ENCODE results near the gene BGLAP. TPM values are rescaled to one million over a fixed set of nuclear protein-coding genes. Genes with fewer than 3 reads are reported as not detected.

Gene BGLAP
- polyA plus RNA-seq, 1 of the 3 experiments (the other 2 are of a cell fraction): 1.1 TPM

DNA sequence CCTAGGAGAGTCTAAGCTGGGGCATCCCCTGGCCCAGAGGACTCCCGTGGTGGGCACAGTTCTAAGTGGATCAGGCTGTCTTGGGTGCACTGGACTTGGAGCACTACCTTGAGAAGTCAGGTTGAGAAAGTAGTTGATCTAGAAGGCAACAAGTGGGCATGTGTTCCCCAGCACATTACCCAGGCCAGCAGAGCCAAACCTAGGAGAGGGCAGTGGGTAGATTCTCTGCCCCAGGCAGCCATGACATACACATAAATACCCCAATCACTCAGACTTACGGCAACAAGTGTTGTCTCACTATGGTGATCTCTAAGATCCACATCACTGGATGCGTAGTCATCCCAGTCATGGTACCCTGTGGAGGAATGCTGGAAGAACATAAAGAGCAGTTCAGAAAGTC is 30.7 kb upstream of the BGLAP start:
- H3K9me3 ChIP-seq: no peaks in the 10 kb centered on the region
- WGBS (ENCODE audit: low lambda C conversion rate): 90% methylated on average over 3 of the region's 3 CpGs
- peaks cover 29% of the 10 kb centered on the region for H3K79me2 ChIP-seq (ENCODE audit: insufficient read depth)
- CTCF ChIA-PET: interaction anchor here (0.9 to 2.6 kb wide), 5 partner anchors 12 to 70 kb away, joined by 3 to 14 read pairs (median 4); no protein-coding TSS in a partner anchor
- no peak overlapping the region for H3K9ac ChIP-seq
- H3K4me2 ChIP-seq: no peak overlapping the region
- H3K27ac ChIP-seq (ENCODE audit: low read depth in 2 of 2, low read length in 1 of 2): no peak overlapping the region
- H3K4me3 ChIP-seq (ENCODE audit: low read depth in 2 of 2, low read length in 1 of 2): no peak overlapping the region
- no peaks in the 10 kb centered on the region for H4K20me1 ChIP-seq (ENCODE audit: insufficient read depth)
- H3K36me3 ChIP-seq (replicated peaks in 1 of 2; ENCODE audit: control insufficient read depth in 1 of 2, insufficient read depth in 2 of 2, low read length in 1 of 2): peaks cover 25 to 41% of the 10 kb centered on the region in 2 experiments
- H3K4me1 ChIP-seq (ENCODE audit: control insufficient read depth in 1 of 2, insufficient read depth in 2 of 2, low read depth in 1 of 2, low read length in 1 of 2): peaks cover 7 to 8% of the 10 kb centered on the region in 2 experiments; a peak in 2 of 4 replicates
- no peaks in the 10 kb centered on the region for H3K27me3 ChIP-seq (ENCODE audit: insufficient read depth)
- no peak overlapping the region for H2AFZ ChIP-seq (ENCODE audit: low read depth)
- TF ChIP-seq, protein P1, sequence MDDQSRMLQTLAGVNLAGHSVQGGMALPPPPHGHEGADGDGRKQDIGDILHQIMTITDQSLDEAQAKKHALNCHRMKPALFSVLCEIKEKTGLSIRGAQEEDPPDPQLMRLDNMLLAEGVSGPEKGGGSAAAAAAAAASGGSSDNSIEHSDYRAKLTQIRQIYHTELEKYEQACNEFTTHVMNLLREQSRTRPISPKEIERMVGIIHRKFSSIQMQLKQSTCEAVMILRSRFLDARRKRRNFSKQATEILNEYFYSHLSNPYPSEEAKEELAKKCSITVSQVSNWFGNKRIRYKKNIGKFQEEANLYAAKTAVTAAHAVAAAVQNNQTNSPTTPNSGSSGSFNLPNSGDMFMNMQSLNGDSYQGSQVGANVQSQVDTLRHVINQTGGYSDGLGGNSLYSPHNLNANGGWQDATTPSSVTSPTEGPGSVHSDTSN (IDR thresholded peaks at IDR 0.05): no peak
- no peak for DNase-seq
- POLR2A ChIA-PET: interaction anchor here (1.6 kb wide), 1 partner anchor 17 kb away, joined by 4 read pairs; the partner anchor contains the start of gene SLC25A44
- no peaks in the 10 kb centered on the region for H3K9me2 ChIP-seq
- peaks cover 26% of the 10 kb centered on the region for H3F3A ChIP-seq (replicated peaks; ENCODE audit: insufficient read depth)

DNA sequence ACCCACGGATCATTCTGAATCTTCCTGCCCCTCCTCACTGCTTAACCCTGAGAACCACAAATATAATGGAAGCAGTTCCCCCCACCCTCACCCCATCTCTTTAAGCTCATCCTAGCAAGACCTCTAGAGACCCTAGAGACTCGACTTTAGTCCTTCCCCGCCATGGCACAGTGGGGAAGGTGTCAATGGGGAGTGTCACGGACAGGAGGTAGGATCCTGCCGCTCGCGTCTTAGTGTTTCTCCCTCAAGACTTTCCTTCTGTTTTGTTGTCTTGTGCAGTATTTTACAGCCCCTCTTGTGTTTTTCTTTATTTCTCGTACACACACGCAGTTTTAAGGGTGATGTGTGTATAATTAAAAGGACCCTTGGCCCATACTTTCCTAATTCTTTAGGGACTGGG is 29.9 kb upstream of the BGLAP start:
- Histone ChIP-seq H3K9me2 (no peaks in the 10 kb centered on the region), H3F3A (replicated peaks; ENCODE audit: insufficient read depth) (peaks cover 26% of the 10 kb centered on the region), H3K27me3 (ENCODE audit: insufficient read depth) (no peaks in the 10 kb centered on the region), H3K79me2 (ENCODE audit: insufficient read depth) (peaks cover 22% of the 10 kb centered on the region), H3K9me3 (no peaks in the 10 kb centered on the region), H3K4me1 (ENCODE audit: control insufficient read depth in 1 of 2, insufficient read depth in 2 of 2, low read depth in 1 of 2, low read length in 1 of 2) (peaks cover 7 to 8% of the 10 kb centered on the region in 2 experiments; a peak in 2 of 4 replicates), H3K4me2 (peak overlapping the region; percentile 92), H2AFZ (ENCODE audit: low read depth) (peak overlapping the region; percentile 70; the same call in 1 of the 2 replicates), H3K4me3 (ENCODE audit: low read depth in 2 of 2, low read length in 1 of 2) (peak overlapping the region; percentile 67 to 70), H3K36me3 (replicated peaks in 1 of 2; ENCODE audit: control insufficient read depth in 1 of 2, insufficient read depth in 2 of 2, low read length in 1 of 2) (peaks cover 19 to 41% of the 10 kb centered on the region in 2 experiments), H3K27ac (ENCODE audit: low read depth in 2 of 2, low read length in 1 of 2) (peak overlapping the region; percentile 82 to 94; a peak in 3 of 4 replicates), H3K9ac (peak overlapping the region; percentile 85; the same call in 1 of the 2 replicates), H4K20me1 (ENCODE audit: insufficient read depth) (no peaks in the 10 kb centered on the region)
- POLR2A ChIA-PET: interaction anchor here (0.8 to 1.9 kb wide), 11 partner anchors 10 to 105 kb away, joined by 3 to 17 read pairs (median 5); partner anchors contain the start of genes SLC25A44 and SMG5
- TF ChIP-seq FOXJ3 (CRISPR knock-in tag; IDR thresholded peaks at IDR 0.05) (no peak), JUND (IDR thresholded peaks at IDR 0.05) (no peak), TEAD4 (IDR thresholded peaks at IDR 0.05; ENCODE audit: borderline replicate concordance, insufficient read depth) (no peak), RFX5 (IDR thresholded peaks at IDR 0.05; ENCODE audit: low read length) (no peak), MEF2A (IDR thresholded peaks at IDR 0.05; ENCODE audit: borderline replicate concordance, low read depth) (no peak), CHD2 (IDR thresholded peaks at IDR 0.05; ENCODE audit: low read length, partially characterized antibody) (no peak)
- TF ChIP-seq, protein P1 (IDR thresholded peaks at IDR 0.05): no peak
- CTCF ChIA-PET: interaction anchor here (1.0 to 3.6 kb wide), 12 partner anchors 9 to 147 kb away, joined by 3 to 44 read pairs (median 6); partner anchors contain the start of gene SLC25A44
- WGBS (ENCODE audit: low lambda C conversion rate): 94% methylated on average over 9 of the region's 9 CpGs
- DNase-seq: no peak
